ENCODE results near the gene RUNDC1. TPM values are rescaled to one million over a fixed set of nuclear protein-coding genes. Genes with fewer than 3 reads are reported as not detected.

Gene RUNDC1
- total RNA-seq, result 10 to 100 TPM; 10.8 to 18.3 (median 13.1) TPM

DNA sequence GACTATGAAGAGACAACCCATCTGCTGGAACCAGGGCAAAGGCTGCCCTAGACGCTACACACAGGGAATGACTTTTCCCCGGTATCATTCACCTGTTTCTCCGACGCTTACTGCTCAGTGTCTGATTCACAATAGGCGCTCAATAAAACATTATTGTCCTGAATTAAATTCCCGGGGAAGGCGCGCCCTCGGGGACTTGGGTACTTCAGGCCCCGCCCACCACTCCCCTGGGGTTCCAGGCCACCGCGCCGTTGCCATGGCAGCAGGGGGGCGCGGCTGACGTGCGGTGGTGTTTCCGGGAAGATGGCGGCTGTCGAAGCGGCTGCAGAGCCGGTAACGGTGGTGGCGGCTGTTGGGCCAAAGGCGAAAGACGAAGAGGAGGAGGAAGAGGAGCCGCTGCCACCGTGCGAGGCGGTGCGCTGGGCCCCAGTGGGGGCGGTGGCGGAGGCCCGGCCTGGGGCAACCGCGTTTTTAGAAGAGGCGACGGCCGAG lies at the start of gene RUNDC1:
Gene RUNDC1, plus strand, starts transcription at position 292 of the 492 bp plus-strand sequence. Its CDS starts 12 bp downstream, at position 304.
- Histone ChIP-seq H3K36me3 (no peaks in the 10 kb centered on the region), H3K4me1 (no peaks in the 10 kb centered on the region), H3K27ac (peak within 1 kb of the TSS; percentile 58 to 74), H3K9me3 (no peaks in the 10 kb centered on the region), H3K4me3 (peak within 1 kb of the TSS; percentile 54 to 87), H3K27me3 (no peaks in the 10 kb centered on the region)
- intact Hi-C loops (cut with DNase I; ENCODE audit: low total_unique reads), result no loop called here
- peak; percentile 24 to 54 for TF ChIP-seq POLR2A (IDR thresholded peaks at IDR 0.05)
- TF ChIP-seq, protein P1, sequence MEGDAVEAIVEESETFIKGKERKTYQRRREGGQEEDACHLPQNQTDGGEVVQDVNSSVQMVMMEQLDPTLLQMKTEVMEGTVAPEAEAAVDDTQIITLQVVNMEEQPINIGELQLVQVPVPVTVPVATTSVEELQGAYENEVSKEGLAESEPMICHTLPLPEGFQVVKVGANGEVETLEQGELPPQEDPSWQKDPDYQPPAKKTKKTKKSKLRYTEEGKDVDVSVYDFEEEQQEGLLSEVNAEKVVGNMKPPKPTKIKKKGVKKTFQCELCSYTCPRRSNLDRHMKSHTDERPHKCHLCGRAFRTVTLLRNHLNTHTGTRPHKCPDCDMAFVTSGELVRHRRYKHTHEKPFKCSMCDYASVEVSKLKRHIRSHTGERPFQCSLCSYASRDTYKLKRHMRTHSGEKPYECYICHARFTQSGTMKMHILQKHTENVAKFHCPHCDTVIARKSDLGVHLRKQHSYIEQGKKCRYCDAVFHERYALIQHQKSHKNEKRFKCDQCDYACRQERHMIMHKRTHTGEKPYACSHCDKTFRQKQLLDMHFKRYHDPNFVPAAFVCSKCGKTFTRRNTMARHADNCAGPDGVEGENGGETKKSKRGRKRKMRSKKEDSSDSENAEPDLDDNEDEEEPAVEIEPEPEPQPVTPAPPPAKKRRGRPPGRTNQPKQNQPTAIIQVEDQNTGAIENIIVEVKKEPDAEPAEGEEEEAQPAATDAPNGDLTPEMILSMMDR (IDR thresholded peaks at IDR 0.05), result no peak
- DNase-seq, result peak; percentile 88 to 89

GRCh38 chr17:42937712-42938596 lies 42.4 kb upstream of the RUNDC1 start:
- intact Hi-C loops (cut with DNase I; ENCODE audit: low total_unique reads), result loop anchor here (5.0 kb wide), 1 partner anchor 96 kb away; the partner anchor contains the start of gene AOC2
- no peaks in the 10 kb centered on the region for H3K36me3 ChIP-seq
- no peaks in the 10 kb centered on the region for H3K4me1 ChIP-seq
- H3K27me3 ChIP-seq, result no peaks in the 10 kb centered on the region
- peak; percentile 29 to 47 for DNase-seq
- H3K4me3 ChIP-seq, result no peak overlapping the region
- H3K27ac ChIP-seq, result no peak overlapping the region
- TF ChIP-seq, protein P1 (IDR thresholded peaks at IDR 0.05), result peak; percentile 58 to 71 (median 62)
- no peak for TF ChIP-seq POLR2A (IDR thresholded peaks at IDR 0.05)
- no peaks in the 10 kb centered on the region for H3K9me3 ChIP-seq

GRCh38 chr17:42944211-42944610 lies 36.2 kb upstream of the RUNDC1 start:
- Histone ChIP-seq H3K27ac (no peak overlapping the region), H3K9me3 (no peaks in the 10 kb centered on the region), H3K36me3 (no peaks in the 10 kb centered on the region), H3K4me3 (no peak overlapping the region), H3K4me1 (no peaks in the 10 kb centered on the region), H3K27me3 (no peaks in the 10 kb centered on the region)
- intact Hi-C loops (cut with DNase I; ENCODE audit: low total_unique reads), result no loop called here
- DNase-seq, result no peak
- no peak for TF ChIP-seq POLR2A (IDR thresholded peaks at IDR 0.05)
- TF ChIP-seq, protein P1 (IDR thresholded peaks at IDR 0.05), result no peak

- Histone ChIP-seq H3K36me3 (no peaks in the 10 kb centered on the region), H3K27ac (no peak overlapping the region), H3K4me1 (no peaks in the 10 kb centered on the region), H3K27me3 (no peaks in the 10 kb centered on the region), H3K4me3 (no peak overlapping the region), H3K9me3 (no peaks in the 10 kb centered on the region)
- TF ChIP-seq POLR2A (IDR thresholded peaks at IDR 0.05), result no peak
- TF ChIP-seq, protein P1 (IDR thresholded peaks at IDR 0.05), result no peak
- intact Hi-C loops (cut with DNase I; ENCODE audit: low total_unique reads), result no loop called here
- no peak for DNase-seq
These were observed 33.6 kb upstream of the RUNDC1 start for GRCh38 chr17:42946812-42947211.

All from uterus (tissue), 4 donors.